GM12864 (cell line): ENCODE measurements around the gene KCNK18.
"Not testable (repeated sequence)": the region's sequence is repeated elsewhere in the genome, so short reads cannot be mapped to it uniquely, and the experiment has no call there.

ENCODE experiments used
- DNase-seq: peaks from one replicate; pipeline ENCODE4 v3.0.0-alpha.2; 2011; ENCODE audit warnings: low read depth
- H3K4me3 ChIP-seq: 2 replicates; pipeline ENCODE4 v1.5.1; 2011; ENCODE audit warnings: mild to moderate bottlenecking, low read depth, low read length, control low read depth
- TF ChIP-seq, protein P1 (sequence below): IDR thresholded peaks from 2 replicates; pipeline ENCODE4 v1.5.1; 2011; ENCODE audit warnings: low read depth, mild to moderate bottlenecking, moderate library complexity, low read length, control low read depth, inconsistent platforms; ENCODE audit errors: missing control alignments

KCNK18 gene

DNA sequence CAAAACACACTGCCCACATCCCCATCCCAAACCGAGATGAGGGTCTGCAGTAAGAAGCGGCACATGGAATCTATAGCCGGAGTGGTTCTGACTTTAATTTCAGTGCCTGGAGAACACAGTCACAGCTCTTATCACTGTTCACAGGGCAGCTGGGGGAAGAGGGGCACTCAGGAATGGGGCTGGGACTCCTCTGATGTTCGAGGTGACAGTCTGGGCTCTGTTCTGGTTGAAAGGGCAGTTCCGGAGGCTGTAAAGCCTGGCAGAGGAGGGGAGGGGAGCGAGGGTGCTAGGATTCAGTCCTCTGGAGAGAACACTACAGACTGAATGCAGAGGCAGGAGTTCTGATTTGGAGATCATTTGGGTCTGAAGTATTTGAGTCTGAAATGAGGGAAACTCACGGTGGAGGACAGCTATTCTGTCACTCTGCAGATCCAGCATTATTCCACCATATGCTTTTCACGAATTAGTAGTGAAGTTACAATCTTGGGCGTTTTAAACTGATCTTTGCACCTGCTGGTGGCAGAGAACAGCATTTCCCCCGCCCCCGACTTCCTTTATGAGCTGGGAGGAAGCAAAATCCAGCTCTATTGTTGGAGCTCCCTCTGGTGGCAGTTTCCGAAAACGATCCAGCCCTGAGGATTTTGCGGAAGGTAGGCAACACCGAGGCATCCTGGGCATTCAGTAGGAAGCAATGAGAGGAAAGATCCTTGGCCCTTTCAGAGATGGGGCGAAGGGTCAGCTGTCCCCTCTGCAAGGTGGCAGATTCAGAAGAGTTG, 22.7 kb upstream of the KCNK18 start:
- H3K4me3 ChIP-seq = peak overlapping the region; percentile 58
- DNase-seq = peak; percentile 56
- TF ChIP-seq, protein P1, sequence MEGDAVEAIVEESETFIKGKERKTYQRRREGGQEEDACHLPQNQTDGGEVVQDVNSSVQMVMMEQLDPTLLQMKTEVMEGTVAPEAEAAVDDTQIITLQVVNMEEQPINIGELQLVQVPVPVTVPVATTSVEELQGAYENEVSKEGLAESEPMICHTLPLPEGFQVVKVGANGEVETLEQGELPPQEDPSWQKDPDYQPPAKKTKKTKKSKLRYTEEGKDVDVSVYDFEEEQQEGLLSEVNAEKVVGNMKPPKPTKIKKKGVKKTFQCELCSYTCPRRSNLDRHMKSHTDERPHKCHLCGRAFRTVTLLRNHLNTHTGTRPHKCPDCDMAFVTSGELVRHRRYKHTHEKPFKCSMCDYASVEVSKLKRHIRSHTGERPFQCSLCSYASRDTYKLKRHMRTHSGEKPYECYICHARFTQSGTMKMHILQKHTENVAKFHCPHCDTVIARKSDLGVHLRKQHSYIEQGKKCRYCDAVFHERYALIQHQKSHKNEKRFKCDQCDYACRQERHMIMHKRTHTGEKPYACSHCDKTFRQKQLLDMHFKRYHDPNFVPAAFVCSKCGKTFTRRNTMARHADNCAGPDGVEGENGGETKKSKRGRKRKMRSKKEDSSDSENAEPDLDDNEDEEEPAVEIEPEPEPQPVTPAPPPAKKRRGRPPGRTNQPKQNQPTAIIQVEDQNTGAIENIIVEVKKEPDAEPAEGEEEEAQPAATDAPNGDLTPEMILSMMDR = peak; percentile 85

DNA sequence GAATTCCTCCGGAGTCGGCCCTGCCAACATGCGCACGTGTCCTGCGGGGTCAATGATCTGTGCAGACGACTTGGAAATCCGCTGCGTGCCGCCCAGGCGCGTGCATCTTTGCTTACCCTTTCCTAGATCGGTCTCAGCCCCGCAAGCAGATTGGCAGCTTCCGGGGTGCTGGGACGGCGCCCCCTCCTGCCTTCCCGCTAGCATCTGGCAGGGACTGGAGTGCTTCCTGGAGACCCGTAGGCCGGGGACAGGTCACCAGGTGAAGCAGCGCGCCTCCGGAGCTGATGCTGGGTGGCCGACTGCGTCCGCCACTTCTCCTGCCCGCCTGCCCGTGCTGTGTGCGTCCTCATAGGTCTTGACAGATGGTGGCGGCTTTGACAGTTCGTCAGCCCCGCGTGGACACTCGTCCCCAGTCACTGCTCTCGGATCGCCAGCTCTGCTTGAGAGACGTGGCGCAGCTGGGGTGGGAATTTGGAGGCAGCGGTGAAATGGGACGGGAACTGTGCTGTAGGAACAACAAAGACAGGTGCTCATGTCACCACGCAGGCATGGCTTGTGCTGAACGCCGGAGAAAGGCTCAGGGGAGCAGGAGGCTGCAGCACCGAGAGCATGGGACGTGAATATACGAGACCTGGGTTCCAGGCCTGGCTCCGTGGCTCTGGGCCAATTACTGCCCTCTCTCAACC, 21.9 kb upstream of the KCNK18 start:
- peak overlapping the region; percentile 58 for H3K4me3 ChIP-seq
- TF ChIP-seq, protein P1 = no peak
- no peak for DNase-seq

DNA sequence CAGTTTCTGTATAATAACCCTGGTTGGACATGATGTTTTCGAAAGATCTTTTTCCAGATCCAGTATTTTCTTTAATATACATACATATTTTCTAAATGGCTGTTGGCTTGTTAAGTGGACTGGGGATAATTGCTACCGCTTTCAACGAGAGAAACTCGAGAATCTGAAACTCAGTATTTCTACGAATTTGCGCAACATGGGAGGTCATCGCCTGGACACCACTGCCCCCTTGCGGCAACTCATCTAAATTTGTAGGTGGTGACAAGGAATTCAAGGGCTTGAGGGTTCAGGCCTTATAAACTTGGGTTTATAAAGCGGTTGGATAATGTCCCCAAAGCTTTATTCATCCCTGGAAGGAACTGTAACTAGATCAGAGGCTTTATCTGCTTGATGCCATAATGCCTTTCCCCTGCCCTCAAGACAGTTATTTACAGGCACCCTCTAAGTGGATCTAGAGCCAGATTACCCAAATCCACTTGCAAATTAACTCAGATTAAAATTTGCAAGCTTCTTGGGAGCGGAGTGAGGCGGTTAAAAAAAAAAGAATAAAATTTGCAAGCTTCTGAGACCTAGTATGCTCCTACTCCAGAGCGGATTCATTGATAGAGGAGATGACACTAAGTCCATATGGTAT, 21.3 kb upstream of the KCNK18 start:
- peak overlapping the region; percentile 58 for H3K4me3 ChIP-seq

DNA sequence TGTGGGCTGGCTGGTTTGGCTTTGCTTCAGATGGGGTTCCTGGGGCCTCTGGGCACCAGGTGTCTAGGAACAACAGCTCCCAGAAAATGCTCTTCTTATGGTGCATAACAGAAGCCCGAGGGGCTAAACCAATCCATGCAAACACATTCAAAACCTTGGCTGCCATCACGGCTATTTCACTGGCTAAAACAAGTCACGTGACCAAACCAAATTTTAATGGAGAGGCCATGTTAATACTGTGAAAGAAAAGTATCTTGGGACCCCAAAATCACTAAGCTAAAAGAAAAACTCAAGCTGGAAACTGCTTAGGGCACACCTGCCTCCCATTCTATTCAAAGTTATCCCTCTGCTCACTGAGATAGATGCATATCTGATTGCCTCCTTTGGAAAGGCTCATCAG, 19.1 kb upstream of the KCNK18 start:
- H3K4me3 ChIP-seq = no peak overlapping the region
- TF ChIP-seq, protein P1 = no peak
- DNase-seq = no peak

More for the DNA sequence above, 21.3 kb upstream of the KCNK18 start:
- TF ChIP-seq, protein P1 = peak; percentile 77
- peak; percentile 38 for DNase-seq

DNA sequence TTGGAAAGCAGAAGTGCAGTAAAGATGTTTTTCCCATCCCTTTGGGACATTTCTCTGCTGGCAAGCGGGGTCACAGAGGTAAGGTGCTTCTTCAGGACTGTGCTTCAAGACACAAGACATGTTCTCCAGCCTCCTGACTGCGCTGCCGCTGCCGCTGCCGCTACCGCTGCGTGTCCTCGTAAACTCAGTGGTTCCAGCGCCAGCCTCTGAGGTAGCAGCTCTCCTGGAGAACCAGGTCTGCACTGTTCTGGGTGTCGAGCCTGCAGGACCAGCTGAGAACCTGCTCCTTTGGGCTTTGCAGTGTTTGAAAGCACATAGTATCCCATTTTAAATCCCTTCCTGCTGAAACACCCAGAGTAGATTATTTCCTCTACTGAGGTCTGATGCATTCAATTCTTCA, 13.0 kb upstream of the KCNK18 start:
- TF ChIP-seq, protein P1 = no peak
- no peak overlapping the region for H3K4me3 ChIP-seq
- no peak for DNase-seq

DNA sequence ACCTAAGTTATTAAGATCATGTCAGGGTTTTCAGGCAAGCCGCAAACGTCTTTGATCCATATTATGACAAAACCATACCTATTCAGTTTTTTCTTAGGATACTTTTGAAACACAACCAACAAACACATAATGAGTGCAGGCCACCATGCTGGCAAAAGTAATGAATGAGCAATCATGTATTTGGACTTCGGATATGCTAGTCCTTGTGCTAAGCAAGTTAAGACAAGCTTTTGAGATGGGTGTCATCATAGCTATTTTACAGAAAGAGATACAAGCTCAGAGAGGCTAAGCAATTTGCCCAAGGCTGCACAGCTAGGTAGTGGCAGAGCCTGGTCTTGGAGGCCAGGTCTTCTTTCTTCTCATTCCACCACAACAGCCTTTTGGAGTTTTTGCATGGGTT, 12.5 kb upstream of the KCNK18 start:
- no peak overlapping the region for H3K4me3 ChIP-seq
- TF ChIP-seq, protein P1 = no peak

DNA sequence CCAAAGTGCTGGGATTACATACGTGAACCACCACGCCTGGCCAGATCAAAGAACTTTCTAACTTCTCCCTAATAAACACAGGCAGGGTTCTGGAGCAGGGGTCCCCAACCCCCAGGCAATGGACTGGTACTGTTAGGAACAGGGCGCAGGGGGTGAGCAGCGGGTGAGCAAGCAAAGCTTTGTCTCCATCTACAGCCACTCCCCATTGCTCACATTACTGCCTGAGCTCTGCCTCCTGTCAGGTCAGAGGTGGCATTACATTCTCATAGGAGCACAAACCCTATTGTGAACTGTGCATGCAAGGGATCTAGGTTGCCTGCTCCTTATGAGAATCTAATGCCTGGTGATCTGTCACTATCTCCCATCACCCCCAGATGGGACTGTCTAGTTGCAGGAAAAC, 11.5 kb upstream of the KCNK18 start:
- not testable (repeated sequence) for H3K4me3 ChIP-seq, DNase-seq

More for the DNA sequence above, 12.5 kb upstream of the KCNK18 start:
- no peak for DNase-seq
